Bronchial epithelial cell (primary cell): ENCODE data around the gene ORAI3. TPM values are rescaled to one million over a fixed set of nuclear protein-coding genes. Genes with fewer than 3 reads are reported as not detected.

Source experiments
- DNase-seq: peaks from one replicate; pipeline ENCODE4 v3.0.0-alpha.2; 2010; ENCODE audit warnings: low read depth
- FAIRE-seq: peaks from 2 replicates; lab custom pipeline; 2011; peaks lifted over from hg19 to GRCh38; lab: Jason Lieb, UNC
- H3K27me3 ChIP-seq: 2 replicates; pipeline ENCODE4 v1.5.1; 2011; ENCODE audit warnings: low read length; ENCODE audit not compliant: control insufficient read depth, insufficient read depth
- H3K36me3 ChIP-seq: 2 replicates; pipeline ENCODE4 v1.5.1; 2011; ENCODE audit warnings: low read length; ENCODE audit not compliant: control insufficient read depth, insufficient read depth
- H3K4me3 ChIP-seq: 2 replicates; pipeline ENCODE4 v1.5.1; 2011; ENCODE audit warnings: mild to moderate bottlenecking, low read depth, low read length, control low read depth
- CTCF ChIP-seq: IDR thresholded peaks from 2 replicates; pipeline ENCODE4 v1.5.1; 2011; ENCODE audit warnings: mild to moderate bottlenecking, moderate library complexity, low read length, control low read depth, inconsistent platforms; ENCODE audit not compliant: insufficient read depth, severe bottlenecking
- total RNA-seq: library from RNA; depleted of rRNA; stranded (reverse); fragments of >200 nt; gene quantifications from 2 replicates; pipeline ENCODE4 v1.2.1, GENCODE V29; 2014

The ORAI3 gene
- total RNA-seq, 1 donor from 2014 or later, result 16.6 TPM

GRCh38 chr16:30941600-30942425 lies 7.1 kb upstream of the ORAI3 start:
- Histone ChIP-seq H3K4me3 (no peak overlapping the region), H3K27me3 (no peaks in the 10 kb centered on the region), H3K36me3 (peaks cover 13% of the 10 kb centered on the region)
- TF ChIP-seq CTCF, result peak; percentile 99
- DNase-seq (peak; percentile 72), FAIRE-seq (no peak)

GRCh38 chr16:30942426-30942806 lies 6.5 kb upstream of the ORAI3 start:
- Histone ChIP-seq H3K27me3 (no peaks in the 10 kb centered on the region), H3K36me3 (peaks cover 10% of the 10 kb centered on the region), H3K4me3 (no peak overlapping the region)
- FAIRE-seq (no peak), DNase-seq (no peak)
- no peak for TF ChIP-seq CTCF

- peaks cover 10% of the 10 kb centered on the region for H3K36me3 ChIP-seq
- FAIRE-seq, result no peak
- no peak for DNase-seq
- no peak overlapping the region for H3K4me3 ChIP-seq
- H3K27me3 ChIP-seq, result no peaks in the 10 kb centered on the region
- TF ChIP-seq CTCF, result no peak
Observed at GRCh38 chr16:30944352-30944751, 4.5 kb upstream of the ORAI3 start.

- FAIRE-seq (no peak), DNase-seq (no peak)
- Histone ChIP-seq H3K4me3 (no peak overlapping the region), H3K27me3 (no peaks in the 10 kb centered on the region), H3K36me3 (peaks cover 12% of the 10 kb centered on the region)
- no peak for TF ChIP-seq CTCF
Observed at GRCh38 chr16:30946671-30947540, 2.0 kb upstream of the ORAI3 start.

GRCh38 chr16:30947541-30947858 lies 1.4 kb upstream of the ORAI3 start:
- FAIRE-seq (no peak), DNase-seq (no peak)
- TF ChIP-seq CTCF, result no peak
- Histone ChIP-seq H3K27me3 (no peaks in the 10 kb centered on the region), H3K36me3 (peaks cover 9% of the 10 kb centered on the region), H3K4me3 (no peak overlapping the region)
